Dedifferentiated amniotic fluid mesenchymal stem cell (primary cell): ENCODE results near the gene CFAP300.
A peak's percentile ranks its signal among the peaks of the same experiment; 100 is the strongest.

Source experiments
- DNase-seq: peaks from one replicate; pipeline ENCODE4 v3.0.0-alpha.2; 2016; ENCODE audit errors: extremely low spot score

CFAP300 gene

GRCh38 chr11:102071497-102072472, 24.5 kb downstream of the CFAP300 start:
- no peak for DNase-seq

- DNase-seq = no peak
Observed at GRCh38 chr11:102073253-102073652, 26.0 kb downstream of the CFAP300 start.

GRCh38 chr11:102079625-102080024, 32.4 kb downstream of the CFAP300 start:
- DNase-seq = no peak

- DNase-seq = no peak
Observed at GRCh38 chr11:102081313-102081712, 34.1 kb downstream of the CFAP300 start.

GRCh38 chr11:102085864-102086551, 38.8 kb downstream of the CFAP300 start:
- DNase-seq = no peak

- DNase-seq = no peak
Observed at GRCh38 chr11:102097186-102097585, 49.9 kb downstream of the CFAP300 start.

- DNase-seq = no peak
Observed at GRCh38 chr11:102099755-102100154, 52.5 kb downstream of the CFAP300 start.

GRCh38 chr11:102108734-102109440, 61.6 kb downstream of the CFAP300 start:
- DNase-seq = no peak

- DNase-seq = peak; percentile 86
Observed at GRCh38 chr11:102109896-102110760, 62.9 kb downstream of the CFAP300 start, which contains the start of gene YAP1. YAP1 (plus strand) TSS chr11:102110447; CDS start chr11:102110849, 402 bp downstream.

- no peak for DNase-seq
Observed at GRCh38 chr11:102110761-102111010, 63.4 kb downstream of the CFAP300 start.

- DNase-seq = peak; percentile 64
Observed at GRCh38 chr11:102111011-102111786, 64.0 kb downstream of the CFAP300 start.

- DNase-seq = peak; percentile 51
Observed at GRCh38 chr11:102111787-102112508, 64.7 kb downstream of the CFAP300 start.

- DNase-seq = no peak
Observed at GRCh38 chr11:102112509-102112821, 65.2 kb downstream of the CFAP300 start.

GRCh38 chr11:102114032-102114431, 66.8 kb downstream of the CFAP300 start:
- DNase-seq = no peak

- DNase-seq = peak; percentile 51
Observed at GRCh38 chr11:102115557-102115956, 68.3 kb downstream of the CFAP300 start.

GRCh38 chr11:102116453-102117205, 69.4 kb downstream of the CFAP300 start:
- no peak for DNase-seq

GRCh38 chr11:102117472-102118113, 70.4 kb downstream of the CFAP300 start:
- DNase-seq = peak; percentile 42

GRCh38 chr11:102118937-102119336, 71.7 kb downstream of the CFAP300 start:
- no peak for DNase-seq

- no peak for DNase-seq
Observed at GRCh38 chr11:102119997-102120396, 72.8 kb downstream of the CFAP300 start.
